ENCODE data around the gene ZFYVE9. TPM values are rescaled to one million over a fixed set of nuclear protein-coding genes. Genes with fewer than 3 reads are reported as not detected.

Gene ZFYVE9
- total RNA-seq, 6 experiments from 2014 or later = 15.4 to 18.9 (median 17.4) TPM

GRCh38 chr1:52234708-52235107 is 92.8 kb downstream of the ZFYVE9 start:
- no peak for DNase-seq
- Mint-ChIP-seq H3K4me1 (ENCODE audit: low read depth) (peaks cover 50% of the 10 kb centered on the region), H3K27ac (no peak overlapping the region), H3K27me3 (ENCODE audit: insufficient read depth) (no peaks in the 10 kb centered on the region), H3K4me3 (no peak overlapping the region), H3K36me3 (ENCODE audit: low read depth) (no peaks in the 10 kb centered on the region; the same call in 1 of the 2 replicates), H3K9me3 (no peaks in the 10 kb centered on the region)
- TF ChIP-seq CTCF (IDR thresholded peaks at IDR 0.05) = no peak

- no peak overlapping the region for H3K27ac Mint-ChIP-seq
- H3K27me3 Mint-ChIP-seq (ENCODE audit: insufficient read depth) = no peaks in the 10 kb centered on the region
- no peak for TF ChIP-seq CTCF (IDR thresholded peaks at IDR 0.05)
- H3K4me3 Mint-ChIP-seq = no peak overlapping the region
- no peak for DNase-seq
- H3K9me3 Mint-ChIP-seq = no peaks in the 10 kb centered on the region
- H3K4me1 Mint-ChIP-seq (ENCODE audit: low read depth) = peaks cover 59% of the 10 kb centered on the region
- H3K36me3 Mint-ChIP-seq (ENCODE audit: low read depth) = no peaks in the 10 kb centered on the region; the same call in 1 of the 2 replicates
Measured at GRCh38 chr1:52235646-52236045, 93.8 kb downstream of the ZFYVE9 start.

DNA sequence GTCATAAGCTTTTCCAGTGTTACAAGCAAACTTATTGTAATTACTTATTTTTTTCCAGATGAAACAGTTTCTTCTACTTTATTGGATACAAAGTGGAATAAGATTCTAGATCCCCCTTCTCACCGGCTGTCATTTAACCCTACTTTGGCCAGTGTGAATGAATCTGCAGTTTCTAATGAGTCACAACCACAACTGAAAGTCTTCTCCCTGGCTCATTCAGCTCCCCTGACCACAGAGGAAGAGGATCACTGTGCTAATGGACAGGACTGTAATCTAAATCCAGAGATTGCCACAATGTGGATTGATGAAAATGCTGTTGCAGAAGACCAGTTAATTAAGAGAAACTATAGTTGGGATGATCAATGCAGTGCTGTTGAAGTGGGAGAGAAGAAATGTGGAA is 95.5 kb downstream of the ZFYVE9 start:
- no peaks in the 10 kb centered on the region; the same call in 1 of the 2 replicates for H3K36me3 Mint-ChIP-seq (ENCODE audit: low read depth)
- H3K27me3 Mint-ChIP-seq (ENCODE audit: insufficient read depth) = no peaks in the 10 kb centered on the region
- H3K27ac Mint-ChIP-seq = peak overlapping the region; percentile 39
- no peaks in the 10 kb centered on the region for H3K9me3 Mint-ChIP-seq
- peaks cover 63% of the 10 kb centered on the region for H3K4me1 Mint-ChIP-seq (ENCODE audit: low read depth)
- peak overlapping the region; percentile 41 for H3K4me3 Mint-ChIP-seq
- peak; percentile 73 for DNase-seq
- TF ChIP-seq CTCF (IDR thresholded peaks at IDR 0.05) = no peak

DNA sequence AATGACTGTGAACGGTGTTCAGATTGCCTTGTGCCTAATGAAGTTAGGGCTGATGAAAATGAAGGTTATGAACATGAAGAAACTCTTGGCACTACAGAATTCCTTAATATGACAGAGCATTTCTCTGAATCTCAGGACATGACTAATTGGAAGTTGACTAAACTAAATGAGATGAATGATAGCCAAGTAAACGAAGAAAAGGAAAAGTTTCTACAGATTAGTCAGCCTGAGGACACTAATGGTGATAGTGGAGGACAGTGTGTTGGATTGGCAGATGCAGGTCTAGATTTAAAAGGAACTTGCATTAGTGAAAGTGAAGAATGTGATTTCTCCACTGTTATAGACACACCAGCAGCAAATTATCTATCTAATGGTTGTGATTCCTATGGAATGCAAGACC is 96.6 kb downstream of the ZFYVE9 start:
- Mint-ChIP-seq H3K4me3 (peak overlapping the region; percentile 73), H3K27me3 (ENCODE audit: insufficient read depth) (no peaks in the 10 kb centered on the region), H3K27ac (peak overlapping the region; percentile 39), H3K36me3 (ENCODE audit: low read depth) (no peaks in the 10 kb centered on the region; the same call in 1 of the 2 replicates), H3K4me1 (ENCODE audit: low read depth) (peaks cover 63% of the 10 kb centered on the region), H3K9me3 (no peaks in the 10 kb centered on the region)
- DNase-seq = peak; percentile 68
- TF ChIP-seq CTCF (IDR thresholded peaks at IDR 0.05) = no peak

- no peaks in the 10 kb centered on the region for H3K27me3 Mint-ChIP-seq (ENCODE audit: insufficient read depth)
- peaks cover 63% of the 10 kb centered on the region for H3K4me1 Mint-ChIP-seq (ENCODE audit: low read depth)
- H3K9me3 Mint-ChIP-seq = no peaks in the 10 kb centered on the region
- H3K27ac Mint-ChIP-seq = peak overlapping the region; percentile 39
- TF ChIP-seq CTCF (IDR thresholded peaks at IDR 0.05) = no peak
- H3K36me3 Mint-ChIP-seq (ENCODE audit: low read depth) = no peaks in the 10 kb centered on the region; the same call in 1 of the 2 replicates
- H3K4me3 Mint-ChIP-seq = peak overlapping the region; percentile 73
- DNase-seq = peak; percentile 10
Measured at GRCh38 chr1:52238887-52239707, 97.2 kb downstream of the ZFYVE9 start.
